Measurements from ENCODE around the gene LAMA3.

Gene LAMA3

GRCh38 chr18:23868136-23868785 is 179.0 kb downstream of the LAMA3 start:
- no peak for TF ChIP-seq CTCF (IDR thresholded peaks at IDR 0.05; ENCODE audit: borderline replicate concordance, insufficient read depth, low read depth, low read length)
- no peak overlapping the region for H3K4me3 ChIP-seq (ENCODE audit: low read depth, low read length)

GRCh38 chr18:23870676-23871380 is 181.6 kb downstream of the LAMA3 start:
- no peak for TF ChIP-seq CTCF (IDR thresholded peaks at IDR 0.05; ENCODE audit: borderline replicate concordance, insufficient read depth, low read depth, low read length)
- no peak overlapping the region for H3K4me3 ChIP-seq (ENCODE audit: low read depth, low read length)

- no peak for TF ChIP-seq CTCF (IDR thresholded peaks at IDR 0.05; ENCODE audit: borderline replicate concordance, insufficient read depth, low read depth, low read length)
Measured at GRCh38 chr18:23871410-23871809, 182.2 kb downstream of the LAMA3 start.

GRCh38 chr18:23872701-23873550 is 183.7 kb downstream of the LAMA3 start:
- H3K4me3 ChIP-seq (ENCODE audit: low read depth, low read length): no peak overlapping the region
- no peak for TF ChIP-seq CTCF (IDR thresholded peaks at IDR 0.05; ENCODE audit: borderline replicate concordance, insufficient read depth, low read depth, low read length)

More at GRCh38 chr18:23871410-23871809, 182.2 kb downstream of the LAMA3 start:
- no peak overlapping the region for H3K4me3 ChIP-seq (ENCODE audit: low read depth, low read length)

GRCh38 chr18:23875966-23876895 is 187.0 kb downstream of the LAMA3 start:
- no peak overlapping the region for H3K4me3 ChIP-seq (ENCODE audit: low read depth, low read length)
- TF ChIP-seq CTCF (IDR thresholded peaks at IDR 0.05; ENCODE audit: borderline replicate concordance, insufficient read depth, low read depth, low read length): no peak

- no peak for TF ChIP-seq CTCF (IDR thresholded peaks at IDR 0.05; ENCODE audit: borderline replicate concordance, insufficient read depth, low read depth, low read length)
- H3K4me3 ChIP-seq (ENCODE audit: low read depth, low read length): no peak overlapping the region
Measured at GRCh38 chr18:23876921-23877320, 187.7 kb downstream of the LAMA3 start.
